Uterus (tissue), 2 donors: ENCODE data around the gene GSG1L.

Source experiments
- POLR2A ChIP-seq, 2 donors: fragments of 450-650 bp; IDR thresholded peaks; one replicate each; pipeline ENCODE4 v1.6.1; 2016; ENCODE audit warnings: antibody characterized with exemption in 2 of 2, mild to moderate bottlenecking in 1 of 2, moderate library complexity in 1 of 2
- TF ChIP-seq, protein P1 (sequence below), 4 experiments: fragments of 200-600 bp in 2 of 4; fragments of 450-650 bp in 2 of 4; sonication (generic) in 2 of 4; IDR thresholded peaks; one replicate each; pipeline ENCODE4 v1.5.1; 2016 to 2019; ENCODE audit warnings: antibody characterized with exemption in 4 of 4, mild to moderate bottlenecking in 2 of 4, moderate library complexity in 1 of 4

DNA sequence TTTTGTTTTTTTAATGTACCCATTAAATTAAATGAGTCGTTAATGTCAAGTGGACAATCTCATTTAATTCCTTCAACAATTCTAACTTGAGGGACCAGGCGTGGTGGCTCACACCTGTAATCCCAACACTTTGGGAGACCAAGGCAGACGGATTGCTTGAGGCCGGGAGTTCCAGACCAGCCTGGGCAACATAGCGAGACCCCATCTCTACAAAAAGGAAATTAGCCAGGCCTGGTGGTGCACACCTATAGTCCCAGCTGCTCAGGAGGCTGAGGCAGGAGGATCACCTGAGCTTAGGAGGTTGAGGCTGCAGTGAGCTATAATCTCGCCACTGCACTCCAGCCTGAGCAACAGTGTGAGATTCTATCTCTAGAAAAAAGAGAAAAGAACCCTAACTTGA, 20.7 kb upstream of the GSG1L start:
- TF ChIP-seq POLR2A (IDR thresholded peaks at IDR 0.05): no peak
- TF ChIP-seq, protein P1, sequence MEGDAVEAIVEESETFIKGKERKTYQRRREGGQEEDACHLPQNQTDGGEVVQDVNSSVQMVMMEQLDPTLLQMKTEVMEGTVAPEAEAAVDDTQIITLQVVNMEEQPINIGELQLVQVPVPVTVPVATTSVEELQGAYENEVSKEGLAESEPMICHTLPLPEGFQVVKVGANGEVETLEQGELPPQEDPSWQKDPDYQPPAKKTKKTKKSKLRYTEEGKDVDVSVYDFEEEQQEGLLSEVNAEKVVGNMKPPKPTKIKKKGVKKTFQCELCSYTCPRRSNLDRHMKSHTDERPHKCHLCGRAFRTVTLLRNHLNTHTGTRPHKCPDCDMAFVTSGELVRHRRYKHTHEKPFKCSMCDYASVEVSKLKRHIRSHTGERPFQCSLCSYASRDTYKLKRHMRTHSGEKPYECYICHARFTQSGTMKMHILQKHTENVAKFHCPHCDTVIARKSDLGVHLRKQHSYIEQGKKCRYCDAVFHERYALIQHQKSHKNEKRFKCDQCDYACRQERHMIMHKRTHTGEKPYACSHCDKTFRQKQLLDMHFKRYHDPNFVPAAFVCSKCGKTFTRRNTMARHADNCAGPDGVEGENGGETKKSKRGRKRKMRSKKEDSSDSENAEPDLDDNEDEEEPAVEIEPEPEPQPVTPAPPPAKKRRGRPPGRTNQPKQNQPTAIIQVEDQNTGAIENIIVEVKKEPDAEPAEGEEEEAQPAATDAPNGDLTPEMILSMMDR (IDR thresholded peaks at IDR 0.05): no peak
